CD4-positive, alpha-beta memory T cell (primary cell): ENCODE results near the gene MED27. TPM values are rescaled to one million over a fixed set of nuclear protein-coding genes. Genes with fewer than 3 reads are reported as not detected.
"Not testable (repeated sequence)": the region's sequence is repeated elsewhere in the genome, so short reads cannot be mapped to it uniquely, and the experiment has no call there.

ENCODE experiments used
- CTCF ChIA-PET: fragments of 350-600 bp; sonication (Branson Sonifier 250); formaldehyde crosslinking; loops from one replicate; lab custom pipeline; 2021; ENCODE audit warnings: inconsistent platforms; ENCODE audit not compliant: partially characterized antibody; lab: Charles Lee
- POLR2A ChIA-PET: fragments of 350-600 bp; sonication (Branson Sonifier 250); formaldehyde crosslinking; loops from one replicate; lab custom pipeline; 2021; ENCODE audit not compliant: partially characterized antibody; lab: Charles Lee
- DNase-seq, 5 donors: peaks; one replicate each; pipeline versions ENCODE4 v3.0.0 to v3.0.0-alpha.2; 2020 to 2022; ENCODE audit warnings: mixed read lengths in 1 of 5
- H3K27ac ChIP-seq: one replicate; pipeline ENCODE4 v1.7.0; 2013; ENCODE audit warnings: low read depth, low read length
- H3K27me3 ChIP-seq: 2 replicates; pipeline ENCODE4 v1.7.0; 2013; ENCODE audit warnings: mild to moderate bottlenecking, low read length, moderate library complexity; ENCODE audit not compliant: insufficient read depth
- H3K36me3 ChIP-seq: 2 replicates; pipeline ENCODE4 v1.7.0; 2013; ENCODE audit warnings: mild to moderate bottlenecking, low read length, moderate library complexity; ENCODE audit not compliant: insufficient read depth
- H3K4me1 ChIP-seq: 2 replicates; pipeline ENCODE4 v1.7.0; 2013; ENCODE audit warnings: mild to moderate bottlenecking, low read length, moderate library complexity; ENCODE audit not compliant: insufficient read depth
- H3K4me3 ChIP-seq, 2 donors: one replicate each; pipeline ENCODE4 v1.7.0; 2013; ENCODE audit warnings: low read length in 2 of 2, mild to moderate bottlenecking in 1 of 2
- H3K9me3 ChIP-seq, 2 donors: one replicate each; pipeline ENCODE4 v1.7.0; 2013; ENCODE audit warnings: low read length in 2 of 2, control low read depth in 1 of 2; ENCODE audit not compliant: control insufficient read depth in 1 of 2
- H3K27ac Mint-ChIP-seq, 7 donors: one replicate each; pipeline ENCODE4 v1.8.0; 2020 to 2021; ENCODE audit warnings: mixed read lengths in 7 of 7, mild to moderate bottlenecking in 6 of 7, inconsistent platforms in 3 of 7, moderate library complexity in 3 of 7
- H3K27me3 Mint-ChIP-seq, 2 donors: one replicate each; pipeline ENCODE4 v1.8.0; 2020 to 2021; ENCODE audit warnings: mixed read lengths in 2 of 2
- H3K36me3 Mint-ChIP-seq, 2 donors: one replicate each; pipeline ENCODE4 v1.8.0; 2020 to 2021; ENCODE audit warnings: mixed read lengths in 2 of 2, inconsistent platforms in 1 of 2, mild to moderate bottlenecking in 1 of 2
- H3K4me1 Mint-ChIP-seq, 4 donors: one replicate each; pipeline ENCODE4 v1.8.0; 2020 to 2021; ENCODE audit warnings: mixed read lengths in 4 of 4, mild to moderate bottlenecking in 1 of 4
- H3K4me3 Mint-ChIP-seq, 8 donors: one replicate each; pipeline ENCODE4 v1.8.0; 2020 to 2021; ENCODE audit warnings: mixed read lengths in 8 of 8, mild to moderate bottlenecking in 7 of 8, moderate library complexity in 6 of 8, inconsistent platforms in 3 of 8
- H3K9me3 Mint-ChIP-seq, 8 donors: one replicate each; pipeline ENCODE4 v1.8.0; 2020 to 2021; ENCODE audit warnings: mixed read lengths in 8 of 8, mild to moderate bottlenecking in 5 of 8, inconsistent platforms in 3 of 8, moderate library complexity in 1 of 8
- intact Hi-C: fragments of 100-400 bp; cut with micrococcal nuclease; formaldehyde crosslinking; loops from one replicate; pipeline ENCODE4 v1.15.1; 2023
- polyA plus RNA-seq, 2 donors: library from polyadenylated mRNA; unstranded; fragments of 300-500 nt; fragmentation: Illumina TruSeq; gene quantifications; one replicate each; pipeline ENCODE4 v1.2.3, GENCODE V29; 2021
- total RNA-seq, 2 experiments: library from RNA; stranded (reverse); gene quantifications; one replicate each; pipeline ENCODE4 v1.2.3, GENCODE V29; 2021

The MED27 gene
- total and polyA plus RNA-seq, 4 experiments from 2014 or later: 15.6 to 57.7 (median 29.3) TPM

DNA sequence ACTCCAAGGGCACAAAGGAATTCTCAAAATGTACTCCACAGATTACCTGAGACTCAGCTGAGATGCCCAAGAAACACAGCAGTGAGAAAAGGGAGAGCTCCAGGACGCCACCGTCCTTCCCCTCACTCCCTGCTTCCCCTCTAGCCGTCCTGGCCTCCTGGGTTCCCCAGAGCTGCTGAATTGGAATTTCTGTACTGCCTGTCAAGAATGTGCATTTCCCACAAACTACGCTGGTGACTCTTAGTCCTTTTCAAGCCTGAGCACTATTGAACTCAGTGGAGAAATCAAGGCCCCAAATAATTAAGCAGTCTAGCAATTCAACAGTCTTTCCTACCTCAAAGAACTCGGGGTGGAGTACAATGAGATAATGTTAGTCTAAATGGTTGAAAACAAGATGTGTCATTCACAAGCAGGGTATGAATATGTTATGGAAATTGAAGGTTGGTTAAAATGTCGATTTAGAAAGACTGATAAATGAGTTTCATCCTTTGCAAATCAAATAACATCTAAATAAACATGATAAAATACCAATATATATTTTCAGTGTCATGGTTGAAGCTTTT is 153.2 kb downstream of the MED27 start:
- CTCF ChIA-PET: no interaction called here
- Mint-ChIP-seq H3K36me3 (peaks cover 11 to 23% of the 10 kb centered on the region in 2 donors), H3K27me3 (no peaks in the 10 kb centered on the region), H3K27ac (no peak overlapping the region), H3K4me3 (no peak overlapping the region), H3K4me1 (peaks cover 0 to 2% (median 0%) of the 10 kb centered on the region in 4 donors), H3K9me3 (peaks cover 0 to 4% (median 0%) of the 10 kb centered on the region in 8 donors)
- H3K9me3 ChIP-seq: no peaks in the 10 kb centered on the region
- H3K27me3 ChIP-seq: no peaks in the 10 kb centered on the region
- H3K4me1 ChIP-seq: no peaks in the 10 kb centered on the region
- DNase-seq: no peak
- H3K4me3 ChIP-seq: no peak overlapping the region
- POLR2A ChIA-PET: no interaction called here
- intact Hi-C loops: no loop called here
- H3K36me3 ChIP-seq: no peaks in the 10 kb centered on the region
- no peak overlapping the region for H3K27ac ChIP-seq

DNA sequence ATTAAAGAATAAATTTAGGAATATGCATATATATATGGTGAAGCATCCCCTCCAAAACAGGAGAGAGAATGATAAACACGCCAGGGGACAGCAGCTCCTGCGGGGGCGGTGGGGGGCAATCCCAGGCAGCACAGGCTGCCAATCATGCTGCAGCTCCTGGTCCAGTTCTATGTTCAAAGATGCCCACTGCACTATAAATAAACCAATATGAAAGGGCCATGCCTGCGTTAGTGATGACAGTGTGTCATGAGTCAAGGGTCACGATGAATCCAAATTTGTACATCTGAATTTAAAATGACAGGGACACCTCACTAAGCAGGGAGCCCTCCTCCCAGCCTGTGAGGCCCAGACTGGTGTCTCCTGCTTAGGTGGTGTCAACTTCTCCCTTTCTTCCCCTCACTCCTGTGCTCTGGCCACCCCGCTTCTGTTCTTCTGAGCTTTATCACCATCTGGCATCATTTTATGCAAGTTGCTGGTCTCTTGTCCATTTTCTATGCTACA is 153.9 kb downstream of the MED27 start:
- H3K36me3 Mint-ChIP-seq: peaks cover 11 to 29% of the 10 kb centered on the region in 2 donors
- ChIA-PET POLR2A (no interaction called here), CTCF (no interaction called here)
- peaks cover 0 to 3% (median under 1%) of the 10 kb centered on the region in 4 donors for H3K4me1 Mint-ChIP-seq
- no peaks in the 10 kb centered on the region for H3K27me3 Mint-ChIP-seq
- peaks cover 0 to 4% (median 0%) of the 10 kb centered on the region in 8 donors for H3K9me3 Mint-ChIP-seq
- Histone ChIP-seq H3K27ac (no peak overlapping the region), H3K4me3 (no peak overlapping the region), H3K36me3 (no peaks in the 10 kb centered on the region), H3K9me3 (no peaks in the 10 kb centered on the region), H3K27me3 (no peaks in the 10 kb centered on the region), H3K4me1 (no peaks in the 10 kb centered on the region)
- DNase-seq: no peak
- intact Hi-C loops: no loop called here
- no peak overlapping the region for H3K27ac Mint-ChIP-seq
- H3K4me3 Mint-ChIP-seq: no peak overlapping the region

DNA sequence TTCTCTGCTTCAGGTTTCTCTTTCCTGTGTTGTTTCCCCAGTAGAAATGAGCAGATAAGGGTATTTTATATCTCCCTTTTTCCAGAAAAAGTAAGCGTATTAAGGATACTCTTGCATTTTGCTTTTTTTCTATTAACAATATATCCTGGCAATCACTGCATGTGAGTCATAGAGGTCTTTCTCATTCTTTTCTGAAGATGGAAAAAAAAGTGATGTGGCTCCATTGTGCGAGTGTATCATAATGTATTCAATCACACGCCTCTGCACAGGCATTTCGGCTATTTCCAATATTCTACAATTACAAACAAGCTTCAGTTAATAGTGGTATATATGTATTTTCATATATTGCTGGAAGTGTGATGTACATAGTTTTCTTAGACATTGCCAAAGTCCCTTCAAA is 155.9 kb downstream of the MED27 start:
- Mint-ChIP-seq H3K4me1 (peaks cover 0 to 6% (median 4%) of the 10 kb centered on the region in 4 donors), H3K9me3 (peaks cover 0 to 4% (median 0%) of the 10 kb centered on the region in 8 donors), H3K27me3 (no peaks in the 10 kb centered on the region), H3K36me3 (peaks cover 11 to 31% of the 10 kb centered on the region in 2 donors), H3K27ac (peak overlapping the region in 1 of 7 donors; percentile 29), H3K4me3 (no peak overlapping the region)
- Histone ChIP-seq H3K4me1 (no peaks in the 10 kb centered on the region), H3K9me3 (no peaks in the 10 kb centered on the region), H3K27ac (no peak overlapping the region), H3K27me3 (no peaks in the 10 kb centered on the region), H3K4me3 (no peak overlapping the region), H3K36me3 (no peaks in the 10 kb centered on the region)
- no peak for DNase-seq
- intact Hi-C loops: no loop called here
- ChIA-PET CTCF (no interaction called here), POLR2A (no interaction called here)

DNA sequence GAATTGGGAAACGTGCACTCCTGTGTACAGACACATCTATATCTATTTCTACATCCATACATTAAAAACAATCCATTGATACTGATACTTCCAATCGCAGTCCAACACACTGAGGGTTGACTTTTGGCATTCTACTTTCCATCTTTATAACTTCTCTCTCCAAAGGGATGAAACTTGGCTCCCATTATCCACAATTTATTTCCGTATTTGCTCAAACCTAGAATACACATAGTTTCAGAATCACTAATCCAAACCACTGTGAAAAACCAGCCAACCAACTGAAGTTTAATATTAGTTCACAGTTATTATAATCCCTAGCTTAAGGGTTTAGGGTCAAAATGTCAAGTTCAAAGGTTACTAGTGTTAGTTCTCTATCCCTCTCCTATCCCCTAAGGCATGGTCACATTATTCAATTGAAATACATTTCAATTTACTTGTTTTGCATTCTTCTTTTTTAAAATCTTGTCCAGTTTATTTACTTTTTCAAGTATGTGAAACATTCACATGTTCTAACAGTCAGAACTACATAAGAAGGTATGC is 156.5 kb downstream of the MED27 start:
- ChIA-PET CTCF (no interaction called here), POLR2A (no interaction called here)
- H3K27me3 ChIP-seq: no peaks in the 10 kb centered on the region
- H3K9me3 Mint-ChIP-seq: peaks cover 0 to 4% (median 0%) of the 10 kb centered on the region in 8 donors
- H3K36me3 ChIP-seq: no peaks in the 10 kb centered on the region
- H3K27me3 Mint-ChIP-seq: no peaks in the 10 kb centered on the region
- intact Hi-C loops: no loop called here
- peaks cover 0 to 6% (median 4%) of the 10 kb centered on the region in 4 donors for H3K4me1 Mint-ChIP-seq
- no peak overlapping the region for H3K4me3 Mint-ChIP-seq
- no peak overlapping the region for H3K27ac ChIP-seq
- no peaks in the 10 kb centered on the region for H3K4me1 ChIP-seq
- H3K27ac Mint-ChIP-seq: no peak overlapping the region
- no peak for DNase-seq
- H3K9me3 ChIP-seq: no peaks in the 10 kb centered on the region
- peaks cover 11 to 26% of the 10 kb centered on the region in 2 donors for H3K36me3 Mint-ChIP-seq
- no peak overlapping the region for H3K4me3 ChIP-seq

DNA sequence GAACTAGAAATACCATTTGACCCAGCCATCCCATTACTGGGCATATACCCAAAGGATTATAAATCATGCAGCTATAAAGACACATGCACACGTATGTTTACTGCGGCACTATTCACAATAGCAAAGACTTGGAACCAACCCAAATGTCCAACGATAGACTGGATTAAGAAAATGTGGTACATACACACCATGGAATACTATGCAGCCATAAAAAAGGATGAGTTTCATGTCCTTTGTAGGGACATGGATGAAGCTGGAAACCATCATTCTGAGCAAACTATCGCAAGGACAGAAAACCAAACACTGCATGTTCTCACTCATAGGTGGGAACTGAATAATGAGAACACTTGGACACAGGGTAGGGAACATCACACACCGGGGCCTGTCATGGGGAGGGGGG is 158.0 kb downstream of the MED27 start:
- H3K4me3 ChIP-seq, H3K4me1 ChIP-seq, H3K4me1 Mint-ChIP-seq, H3K4me3 Mint-ChIP-seq, H3K36me3 ChIP-seq, H3K27ac ChIP-seq, CTCF ChIA-PET, H3K9me3 Mint-ChIP-seq, H3K27me3 ChIP-seq, H3K9me3 ChIP-seq, intact Hi-C loops, H3K27ac Mint-ChIP-seq, H3K27me3 Mint-ChIP-seq, POLR2A ChIA-PET, DNase-seq: not testable (repeated sequence)
- H3K36me3 Mint-ChIP-seq: peaks cover 12 to 26% of the 10 kb centered on the region in 2 donors

DNA sequence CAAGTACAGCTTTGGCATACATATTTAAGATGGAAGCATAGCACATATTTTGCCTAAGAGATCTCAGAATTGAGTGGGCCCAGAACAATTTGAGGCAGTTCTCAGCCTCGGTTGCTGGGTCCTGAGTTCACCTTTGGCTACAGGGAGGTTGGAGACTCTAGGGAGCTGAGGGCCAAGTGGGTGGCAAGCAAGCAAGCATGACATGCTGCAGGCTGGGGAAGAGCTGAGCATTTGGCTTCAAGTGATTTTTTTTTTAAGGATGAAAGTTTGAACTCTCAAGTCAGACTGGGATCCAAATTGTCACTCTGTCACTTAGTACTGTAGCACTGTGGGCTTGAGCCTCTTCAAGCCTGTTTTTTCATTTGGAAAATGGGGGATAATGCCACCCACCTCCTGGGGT is 160.5 kb downstream of the MED27 start:
- H3K4me1 Mint-ChIP-seq: peaks cover 3 to 13% (median 8%) of the 10 kb centered on the region in 4 donors
- ChIA-PET POLR2A (no interaction called here), CTCF (no interaction called here)
- H3K9me3 Mint-ChIP-seq: peaks cover 0 to 4% (median 0%) of the 10 kb centered on the region in 8 donors
- peaks cover 12 to 34% of the 10 kb centered on the region in 2 donors for H3K36me3 Mint-ChIP-seq
- H3K4me3 ChIP-seq: no peak overlapping the region
- H3K27ac Mint-ChIP-seq: peak overlapping the region in 1 of 7 donors; percentile 36
- DNase-seq: no peak
- H3K4me3 Mint-ChIP-seq: no peak overlapping the region
- no peaks in the 10 kb centered on the region for H3K27me3 ChIP-seq
- no peaks in the 10 kb centered on the region for H3K36me3 ChIP-seq
- no peaks in the 10 kb centered on the region for H3K4me1 ChIP-seq
- no peaks in the 10 kb centered on the region for H3K27me3 Mint-ChIP-seq
- no peaks in the 10 kb centered on the region for H3K9me3 ChIP-seq
- no peak overlapping the region for H3K27ac ChIP-seq
- intact Hi-C loops: no loop called here

DNA sequence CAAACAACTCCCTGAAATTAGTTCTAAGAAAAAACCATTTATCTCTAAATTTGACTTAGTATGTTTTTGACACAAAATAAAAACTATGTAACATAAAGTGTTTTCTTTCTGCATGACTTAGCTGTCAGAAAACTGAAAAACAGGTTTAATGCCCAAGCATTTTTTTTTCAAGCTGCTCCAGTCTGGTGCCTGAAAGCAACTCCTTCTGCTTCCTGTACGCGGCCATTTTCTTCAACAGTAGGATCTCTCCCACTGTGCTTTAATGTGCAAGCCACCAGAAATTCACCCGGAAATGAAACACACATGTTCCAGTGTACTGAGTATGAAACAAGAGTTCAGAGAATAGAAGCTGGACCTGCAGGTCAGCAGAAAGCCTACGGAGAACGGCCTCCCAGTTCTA is 161.2 kb downstream of the MED27 start:
- Mint-ChIP-seq H3K36me3 (peaks cover 8 to 35% of the 10 kb centered on the region in 2 donors), H3K9me3 (peaks cover 0 to 4% (median 0%) of the 10 kb centered on the region in 8 donors), H3K4me3 (no peak overlapping the region), H3K4me1 (peaks cover 3 to 13% (median 8%) of the 10 kb centered on the region in 4 donors), H3K27ac (no peak overlapping the region), H3K27me3 (no peaks in the 10 kb centered on the region)
- Histone ChIP-seq H3K27me3 (no peaks in the 10 kb centered on the region), H3K27ac (no peak overlapping the region), H3K9me3 (no peaks in the 10 kb centered on the region), H3K36me3 (no peaks in the 10 kb centered on the region), H3K4me1 (no peaks in the 10 kb centered on the region), H3K4me3 (no peak overlapping the region)
- ChIA-PET POLR2A (no interaction called here), CTCF (no interaction called here)
- intact Hi-C loops: no loop called here
- DNase-seq: no peak
